Measurements from ENCODE around the gene ADCYAP1R1.

ADCYAP1R1 gene

DNA sequence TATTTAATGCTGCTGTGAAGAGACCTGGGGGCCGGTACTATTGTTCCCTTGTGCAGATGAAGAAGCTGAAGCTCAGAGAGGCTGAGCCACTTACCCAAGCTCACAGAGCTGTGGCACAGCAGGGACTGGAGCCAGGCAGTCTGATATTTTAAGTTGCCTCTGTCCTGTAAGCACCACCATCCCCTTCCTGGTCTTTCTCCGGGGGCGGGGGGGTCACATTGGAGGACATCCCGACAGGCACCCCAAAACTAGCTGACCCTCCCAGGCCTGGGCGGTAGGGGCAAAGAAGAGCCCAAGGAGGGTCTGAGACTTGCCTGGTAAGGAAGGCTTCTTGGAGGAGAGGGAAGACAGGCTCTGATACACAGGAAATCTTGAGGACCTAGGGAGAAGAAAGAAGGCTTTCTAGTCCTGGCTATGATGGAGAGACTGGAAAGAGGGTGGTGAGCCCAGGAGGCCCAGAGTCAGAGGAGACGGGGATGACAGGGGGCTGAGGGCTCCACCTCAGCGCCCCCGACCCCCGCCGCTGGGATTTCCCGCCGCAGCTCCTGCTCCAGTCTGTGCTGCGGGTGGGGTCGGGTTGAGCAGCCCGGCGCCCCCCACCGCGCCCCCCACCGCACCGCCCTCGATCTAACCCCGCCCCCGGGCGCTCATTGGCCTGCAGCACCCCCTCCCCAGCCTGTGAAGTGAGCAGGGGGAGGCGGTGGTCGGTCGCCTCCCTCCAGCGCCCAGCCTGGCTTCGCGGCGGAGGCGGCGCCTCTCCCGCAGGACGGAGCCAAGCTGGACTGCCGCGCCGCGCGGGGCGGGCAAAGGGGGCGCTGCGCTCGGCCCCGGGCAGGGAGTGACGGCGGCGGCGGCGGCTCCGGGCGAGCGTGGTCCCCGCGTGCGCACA lies at the start of gene ADCYAP1R1:
TSS of gene ADCYAP1R1 (plus strand) at position 711 of the 889 bp plus-strand sequence. CDS start 10,957 bp downstream, outside the sequence.
- DNase-seq: no peak

DNA sequence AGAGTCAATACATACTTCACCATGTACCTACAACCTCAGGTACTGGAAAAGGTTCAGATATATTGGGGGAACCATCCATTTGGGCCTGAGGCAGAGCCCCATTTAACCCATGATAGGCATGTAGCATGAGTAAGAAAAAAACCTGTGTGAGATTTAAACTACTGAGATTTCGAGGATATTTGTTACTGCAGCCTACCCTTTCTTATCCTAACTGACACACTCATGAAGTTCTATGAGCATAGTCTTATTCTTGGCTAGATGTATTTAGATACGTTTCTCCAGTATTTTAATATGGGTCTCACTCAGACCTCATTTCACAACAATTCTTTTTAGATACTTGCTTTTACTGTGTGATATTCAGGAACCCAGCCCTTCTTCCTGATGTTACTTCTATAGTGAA lies 49.0 kb upstream of the ADCYAP1R1 start:
- DNase-seq: no peak

DNA sequence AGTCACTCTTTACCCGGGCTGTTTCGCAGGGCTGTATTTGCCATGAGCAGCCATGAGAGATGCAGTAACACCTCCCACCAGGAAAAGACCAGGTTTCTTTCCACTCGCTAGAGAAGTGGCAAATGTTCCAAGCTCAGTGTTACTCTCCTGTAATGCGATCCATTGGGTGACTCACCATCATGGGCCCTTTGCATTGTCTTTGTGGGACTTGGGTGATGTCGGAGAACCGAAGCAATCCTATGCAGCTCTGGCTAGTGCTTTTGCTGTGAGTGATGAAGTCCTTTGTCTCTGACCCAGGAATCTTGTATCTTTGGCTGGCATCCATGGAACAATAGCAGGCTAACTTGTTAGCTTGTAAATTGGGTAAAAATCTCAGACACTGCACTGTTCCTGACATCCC lies 48.4 kb upstream of the ADCYAP1R1 start:
- DNase-seq: no peak

DNA sequence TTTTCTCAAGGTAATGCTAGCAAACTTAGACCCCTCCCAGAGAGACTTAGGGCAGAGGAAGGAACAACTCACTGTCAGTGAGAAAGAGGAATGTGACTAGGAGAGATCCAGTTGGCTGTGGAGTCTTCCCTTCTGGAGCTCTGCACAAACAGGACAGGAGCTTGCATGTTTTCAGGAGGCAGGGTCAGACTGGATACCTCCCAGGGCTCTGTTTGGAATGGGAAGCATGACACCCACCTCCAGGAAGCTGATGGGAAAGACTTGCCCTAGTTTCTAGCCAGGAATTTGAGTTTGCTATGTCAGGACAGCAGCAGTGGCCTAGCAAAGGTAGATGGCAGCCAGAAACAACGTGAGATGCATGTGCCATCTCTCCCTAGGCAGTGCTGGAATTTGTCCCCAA lies 47.7 kb upstream of the ADCYAP1R1 start:
- no peak for DNase-seq

DNA sequence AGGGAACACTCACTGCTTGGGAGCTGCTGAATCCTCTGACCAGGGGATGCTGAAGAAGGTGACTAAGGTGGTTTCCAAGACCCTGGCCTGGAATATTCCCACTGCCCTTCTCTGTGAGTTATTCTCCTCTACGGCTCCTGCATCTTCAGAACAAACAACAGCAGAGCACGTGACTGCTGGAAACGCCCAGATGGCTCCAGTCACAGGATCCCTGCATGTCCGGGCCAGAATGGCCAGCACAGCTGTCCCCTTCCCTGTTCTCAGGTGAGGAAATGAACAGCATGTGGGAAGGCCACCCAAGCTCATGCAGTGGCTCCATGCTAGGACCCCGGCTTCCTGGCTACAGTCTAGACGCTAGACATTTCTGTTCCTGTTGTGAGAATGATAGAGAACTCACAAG lies 45.3 kb upstream of the ADCYAP1R1 start:
- DNase-seq: no peak

DNA sequence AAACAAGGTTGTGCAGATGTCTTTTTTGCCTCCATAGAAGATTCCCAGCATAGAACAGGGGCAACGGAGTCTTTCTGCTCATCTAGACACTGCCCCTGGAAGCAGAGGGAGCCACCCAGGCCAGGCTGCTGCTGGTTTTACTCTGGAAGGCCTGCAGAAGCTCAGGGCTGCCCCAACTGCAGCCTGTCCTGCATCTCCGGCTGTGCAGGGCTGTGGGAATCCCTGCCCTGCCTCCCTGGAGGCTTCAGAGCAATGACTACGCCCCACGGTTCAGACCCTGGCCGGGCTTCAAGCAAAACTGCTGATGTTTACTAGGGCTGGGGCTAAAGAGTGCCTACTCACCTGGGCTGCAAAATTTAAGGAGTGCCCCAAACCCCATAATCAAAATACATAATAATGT lies 44.5 kb upstream of the ADCYAP1R1 start:
- no peak for DNase-seq

DNA sequence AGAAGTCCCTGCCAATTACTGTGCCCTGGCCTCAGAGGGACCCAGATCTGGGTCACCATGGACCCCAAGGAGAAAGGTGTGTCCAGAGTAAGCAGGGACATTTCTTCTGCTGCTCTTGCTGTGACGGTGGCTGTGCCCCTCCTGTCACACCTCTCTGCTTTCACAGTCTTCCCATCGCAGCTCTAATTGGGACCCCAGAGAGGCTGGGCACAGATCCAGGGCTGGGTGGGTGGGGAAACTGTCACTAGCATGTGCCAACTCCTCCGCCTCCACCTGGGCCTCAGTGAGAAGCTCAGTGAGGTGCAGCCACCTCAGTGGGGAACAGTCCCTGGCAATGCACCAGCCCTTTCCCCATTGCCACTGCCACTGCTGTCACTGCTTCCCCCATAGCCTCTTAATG lies 37.3 kb upstream of the ADCYAP1R1 start:
- no peak for DNase-seq

DNA sequence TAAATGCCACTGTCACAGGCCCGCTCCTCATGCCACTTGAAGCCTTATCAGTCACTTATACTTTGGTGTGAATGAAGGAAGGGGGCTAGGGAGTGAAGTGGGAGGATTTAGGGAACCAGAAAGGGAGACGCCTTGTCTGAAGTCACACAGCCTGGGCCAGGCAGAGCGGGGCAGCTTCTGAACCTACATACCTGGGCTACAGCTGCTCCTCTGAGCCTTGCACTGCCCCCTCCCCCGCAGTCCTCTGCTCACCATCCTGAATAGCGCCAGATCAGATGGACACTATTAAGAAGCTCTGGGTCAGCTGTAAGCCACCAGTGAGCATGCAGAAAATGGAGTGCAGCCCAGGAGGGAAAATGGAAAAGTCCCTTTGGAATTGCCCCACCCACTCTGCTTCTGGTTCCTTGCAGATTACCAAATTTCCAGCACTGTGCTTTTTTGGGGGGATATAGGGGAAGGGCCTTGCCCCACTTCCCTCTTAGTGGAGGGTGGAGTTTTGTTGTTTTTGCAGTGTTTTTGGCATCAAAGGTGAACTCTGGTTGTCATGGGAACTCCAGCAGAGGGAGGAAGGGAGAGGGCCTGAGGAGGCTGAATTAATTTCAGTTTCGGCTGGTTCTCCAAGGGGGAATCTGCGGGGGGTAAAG lies 35.0 kb upstream of the ADCYAP1R1 start:
- no peak for DNase-seq

DNA sequence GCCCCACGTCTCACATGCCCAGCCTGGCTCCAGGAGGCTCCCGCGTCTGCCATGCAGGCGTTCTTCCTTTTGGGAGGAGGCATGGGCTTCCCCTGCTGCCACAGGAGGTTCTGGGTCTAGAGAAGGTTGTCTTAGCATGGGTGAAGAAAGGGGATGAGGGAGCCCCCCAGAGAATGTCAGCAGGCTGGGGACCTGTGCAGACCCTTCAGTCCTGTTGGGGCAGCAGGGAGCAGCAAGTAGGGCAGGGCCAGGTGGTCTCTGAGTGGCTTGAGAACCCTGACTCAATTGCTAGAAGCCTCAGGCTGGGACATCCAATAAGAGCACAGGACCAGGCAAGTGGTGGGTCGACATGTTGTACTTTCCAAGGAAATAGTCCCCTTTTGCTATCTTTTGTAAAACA lies 34.4 kb upstream of the ADCYAP1R1 start:
- DNase-seq: no peak

DNA sequence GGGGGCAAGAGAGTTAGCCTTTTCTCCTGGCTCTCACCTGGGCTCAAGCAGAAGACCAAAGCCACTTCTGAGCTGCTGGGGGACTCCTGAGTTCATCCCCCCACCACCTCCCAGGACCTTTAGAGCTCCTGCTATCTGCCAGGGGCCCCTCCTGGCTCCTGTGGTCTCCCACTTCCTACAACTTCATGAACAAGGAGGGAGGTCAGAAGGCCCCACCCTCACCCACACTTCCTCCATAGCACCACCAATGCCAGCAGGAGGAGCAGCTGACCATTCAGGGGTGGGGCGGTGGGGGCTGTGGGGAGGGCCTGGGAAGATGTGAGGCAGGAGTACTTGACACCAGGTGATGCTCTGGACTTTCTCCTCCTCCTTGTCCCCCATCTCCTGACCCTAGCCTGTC lies 32.6 kb upstream of the ADCYAP1R1 start:
- DNase-seq: no peak

DNA sequence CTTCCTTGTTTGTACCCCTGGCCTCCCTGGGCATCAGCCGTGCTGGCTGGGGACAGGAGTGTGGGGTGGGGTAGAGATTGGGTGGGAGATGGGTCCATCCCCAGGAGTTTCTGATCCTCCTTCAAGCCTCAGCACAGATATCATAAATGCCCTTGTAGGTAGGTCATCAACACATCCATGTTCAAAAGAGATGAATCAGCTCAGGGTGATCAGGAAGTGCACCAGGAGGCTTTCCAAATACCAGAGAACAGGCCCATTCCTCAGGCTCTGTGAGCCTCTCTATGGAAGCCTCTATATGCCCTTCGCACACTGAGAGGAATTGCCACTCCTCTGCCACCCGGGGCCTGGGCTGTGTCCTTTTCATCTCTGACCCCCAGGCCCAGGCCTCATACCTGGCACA lies 31.9 kb upstream of the ADCYAP1R1 start:
- no peak for DNase-seq

DNA sequence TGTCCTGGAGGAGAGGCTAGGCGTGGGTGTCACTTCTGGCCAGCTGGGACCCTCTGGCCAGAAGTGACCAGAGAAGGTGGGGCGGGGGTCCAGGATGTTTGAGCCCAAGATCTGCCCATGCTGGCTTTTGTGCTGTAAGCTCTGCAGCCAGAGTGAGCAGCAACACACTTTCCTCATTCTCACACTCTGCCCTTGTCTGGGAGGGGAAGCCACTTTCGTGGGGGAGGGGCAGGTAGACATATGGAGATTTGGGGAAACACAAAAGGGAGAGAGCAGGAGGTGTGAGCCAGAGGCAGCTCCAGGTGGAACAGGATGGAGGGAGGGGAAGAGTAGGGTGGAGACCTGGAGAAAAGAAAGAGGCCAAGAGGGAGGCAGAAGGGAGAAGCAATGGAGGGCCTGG lies 31.5 kb upstream of the ADCYAP1R1 start:
- DNase-seq: no peak

DNA sequence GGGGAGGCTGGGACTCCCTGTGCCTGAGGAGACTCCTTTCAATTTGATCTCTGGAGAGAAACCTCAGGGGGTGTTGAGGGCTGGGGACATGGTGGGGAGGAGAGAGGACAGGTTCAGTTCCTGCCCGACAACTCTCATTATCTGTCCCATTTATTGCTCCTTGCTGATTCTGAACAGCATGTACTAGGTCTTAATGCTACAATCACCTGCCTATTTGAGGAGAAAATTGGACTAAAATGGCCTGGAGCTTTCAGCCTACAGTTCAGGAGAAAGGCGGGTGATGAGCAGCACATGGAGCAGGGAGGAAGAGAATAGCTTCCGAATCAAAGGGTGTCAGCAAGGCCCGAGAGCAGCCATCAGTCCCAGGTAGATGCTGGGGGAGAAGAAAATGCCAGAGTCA lies 30.0 kb upstream of the ADCYAP1R1 start:
- DNase-seq: no peak

DNA sequence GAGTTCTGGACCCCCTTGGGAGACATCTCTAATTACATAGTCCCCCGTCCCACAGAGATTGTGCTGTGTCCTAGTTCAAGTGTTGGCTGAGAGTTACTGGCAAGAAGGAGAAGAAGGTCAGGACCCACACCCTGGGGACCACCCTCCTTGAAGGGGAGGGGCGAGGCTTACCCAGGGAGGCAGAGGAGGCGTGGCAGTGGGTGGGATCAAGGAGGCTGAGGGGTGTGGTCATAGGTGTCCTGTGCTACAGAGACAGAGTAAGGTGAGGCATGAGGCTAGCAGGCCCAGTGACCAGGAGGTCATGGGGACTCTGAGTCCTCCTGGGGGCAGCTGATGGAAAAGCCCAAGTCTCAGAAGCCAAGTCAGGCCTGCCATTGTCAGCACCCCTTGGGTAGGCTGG lies 29.4 kb upstream of the ADCYAP1R1 start:
- DNase-seq: no peak

DNA sequence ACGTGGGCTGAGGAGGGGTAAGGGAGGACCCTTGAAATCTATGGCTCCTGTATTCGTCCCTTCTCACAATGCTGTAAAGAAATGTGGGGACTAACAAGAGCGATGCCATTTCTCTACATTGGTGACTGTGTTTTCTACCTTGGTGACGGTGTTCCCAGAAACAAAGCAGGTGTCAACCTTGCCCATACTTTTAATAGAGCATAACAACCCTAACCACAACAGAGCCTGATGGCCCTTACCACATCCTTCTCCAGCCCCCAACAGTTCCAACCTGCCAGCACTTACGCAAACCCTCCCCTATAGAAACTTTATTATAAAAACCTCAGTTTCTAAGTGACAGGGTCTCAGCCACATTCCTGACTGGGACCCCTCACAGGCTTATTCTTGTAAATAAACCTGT lies 28.2 kb upstream of the ADCYAP1R1 start:
- DNase-seq: no peak

DNA sequence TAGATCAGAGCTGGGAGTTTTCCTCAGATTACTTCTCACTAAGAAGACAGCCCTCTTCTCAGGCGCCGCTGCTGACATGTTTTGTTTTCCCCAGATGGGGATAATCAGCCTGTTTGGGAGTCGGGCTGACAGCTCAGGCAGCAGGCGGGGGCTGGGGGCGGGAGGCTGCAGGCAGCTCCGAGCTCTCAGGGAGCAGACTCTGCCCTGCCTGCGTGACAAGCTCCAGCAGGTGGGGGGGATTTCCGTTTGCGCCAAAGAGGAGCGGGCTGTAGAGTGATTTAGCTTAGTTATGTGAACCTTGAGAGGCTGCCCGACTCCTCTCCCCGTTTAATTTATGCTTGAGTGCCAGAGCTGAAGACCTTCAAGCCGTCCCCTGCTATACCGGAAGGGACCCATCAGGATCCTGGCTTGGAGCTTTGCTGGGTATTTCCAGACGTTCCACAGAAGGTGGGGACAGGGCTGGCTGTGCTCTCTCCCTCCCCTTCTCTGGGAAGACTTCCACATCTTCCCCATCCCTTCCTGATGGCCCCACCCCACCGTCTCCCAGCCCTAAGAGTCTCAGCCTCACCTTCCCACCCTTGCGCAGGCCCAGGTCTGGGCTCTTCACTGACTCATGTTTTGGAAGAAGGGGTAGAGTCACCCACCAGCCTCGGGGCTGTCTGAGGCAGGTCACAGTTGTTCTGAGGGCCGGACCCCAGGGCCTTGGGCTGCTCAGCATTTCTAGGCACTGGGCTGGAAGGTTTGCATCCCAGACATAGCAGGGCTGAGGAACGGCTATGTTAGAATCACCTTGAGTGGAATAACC lies 24.7 kb upstream of the ADCYAP1R1 start:
- no peak for DNase-seq

DNA sequence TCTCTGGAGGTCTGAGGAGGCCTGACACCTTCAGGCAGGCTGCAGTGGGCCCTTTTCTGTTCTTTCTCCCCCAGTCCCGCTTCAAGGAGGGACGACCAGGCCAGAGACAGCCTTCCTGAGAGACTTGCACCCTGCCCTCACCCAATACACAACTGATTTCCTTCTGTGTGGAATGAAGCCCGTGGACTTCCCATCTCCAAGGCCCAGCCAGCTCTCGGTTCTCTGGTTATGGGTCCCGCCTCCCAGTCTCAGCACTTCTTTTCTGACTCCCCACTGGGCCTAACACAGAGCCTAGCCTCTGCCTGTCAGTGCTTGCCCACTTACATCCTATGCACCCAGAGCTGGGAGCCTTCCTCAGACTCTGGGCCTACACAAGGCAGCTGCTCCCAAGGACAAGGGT lies 24.1 kb upstream of the ADCYAP1R1 start:
- no peak for DNase-seq

DNA sequence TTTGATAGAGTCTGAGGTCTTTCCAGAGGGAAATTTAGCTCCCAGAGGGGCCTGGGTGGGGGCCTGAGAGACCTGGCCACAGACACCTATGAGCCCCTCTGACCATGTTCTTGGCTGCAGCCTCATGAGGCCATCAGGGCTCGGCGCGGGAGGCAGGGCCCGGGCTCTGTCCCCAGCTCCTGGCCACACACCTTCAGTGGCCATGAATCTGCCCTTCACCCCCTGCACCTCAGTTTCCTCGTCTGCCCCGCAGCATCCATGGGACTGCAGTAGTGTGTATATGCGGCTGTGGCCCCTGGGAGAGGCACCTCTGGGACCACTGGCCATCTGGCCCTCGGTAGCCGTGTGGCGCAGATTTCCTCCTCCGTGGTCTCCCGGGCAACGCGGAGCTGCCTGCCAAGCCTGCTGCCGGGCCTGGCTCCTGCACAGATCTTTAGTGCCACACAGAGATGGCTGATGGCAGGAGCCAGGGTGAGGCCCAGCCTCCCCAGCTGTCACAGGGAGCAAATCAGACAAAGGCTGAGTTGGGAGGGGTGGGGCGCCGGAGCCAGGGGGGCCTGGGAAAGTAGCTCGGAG lies 23.6 kb upstream of the ADCYAP1R1 start:
- DNase-seq: no peak

DNA sequence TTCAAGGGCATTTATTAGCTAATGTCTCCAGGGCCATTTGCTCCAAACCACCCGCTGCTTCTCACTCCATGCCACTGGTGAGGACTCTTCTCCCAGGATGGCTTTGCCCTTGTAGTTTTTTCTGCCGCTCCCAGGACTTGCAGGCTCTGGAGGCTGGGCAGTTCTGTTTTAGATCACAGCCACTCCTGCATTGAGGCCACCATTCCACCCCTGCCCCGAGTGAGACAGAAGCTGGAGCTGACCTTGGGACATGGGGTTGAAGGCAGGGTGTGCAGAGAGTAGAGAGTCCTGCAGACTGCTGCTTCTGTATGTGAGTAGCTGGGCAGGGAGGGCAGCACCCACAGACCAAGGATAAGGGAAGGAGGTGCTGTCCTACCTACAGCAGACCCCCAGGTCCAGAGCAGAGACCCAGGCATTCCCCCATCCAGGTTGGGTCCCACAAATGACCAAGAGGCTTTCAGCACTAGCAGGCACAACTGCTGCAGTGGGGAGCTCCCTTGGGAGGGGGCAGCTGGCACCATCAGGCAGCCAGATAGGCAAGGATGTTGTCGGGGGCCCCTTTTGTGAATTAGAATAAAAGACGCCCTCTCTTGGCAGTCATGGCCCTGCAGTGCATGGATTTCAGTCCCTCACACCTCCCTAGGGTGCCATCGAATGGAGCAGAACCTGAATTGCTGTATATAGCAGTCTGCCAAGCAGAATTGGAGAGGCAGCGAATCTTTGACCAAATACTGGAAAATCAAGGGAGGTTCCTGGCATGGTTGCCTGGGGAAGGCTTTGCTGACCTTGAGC lies 22.7 kb upstream of the ADCYAP1R1 start:
- no peak for DNase-seq

DNA sequence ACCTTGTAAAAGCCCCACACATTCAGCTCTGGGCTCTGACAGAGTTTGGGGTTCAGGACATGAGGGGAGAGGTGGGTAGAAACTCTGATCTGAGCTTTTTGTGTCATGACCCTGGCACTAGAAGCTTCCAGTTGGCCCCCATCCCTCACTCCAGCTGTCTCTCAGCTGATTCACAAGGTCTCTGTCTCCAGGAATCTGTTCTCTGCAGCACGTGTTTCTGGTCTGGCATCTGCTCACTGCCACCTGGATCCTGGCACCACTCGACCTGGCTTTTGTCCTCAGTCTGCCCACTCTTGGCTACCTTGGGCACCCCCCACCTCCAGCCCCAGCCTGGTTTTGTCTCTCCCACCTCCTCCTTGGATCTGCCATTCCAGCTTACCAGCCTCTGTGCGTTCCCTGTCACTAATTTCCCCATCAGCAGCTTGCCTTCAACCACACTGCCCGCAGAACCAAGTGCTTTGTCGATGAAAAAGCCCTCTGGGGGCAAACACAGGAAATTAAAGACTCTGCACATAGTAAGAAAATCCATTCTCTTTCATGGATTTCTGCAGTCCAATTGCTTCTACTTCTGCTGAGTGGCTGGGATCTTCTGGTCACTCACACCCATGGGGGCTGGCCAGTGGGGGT lies 18.3 kb upstream of the ADCYAP1R1 start:
- no peak for DNase-seq

DNA sequence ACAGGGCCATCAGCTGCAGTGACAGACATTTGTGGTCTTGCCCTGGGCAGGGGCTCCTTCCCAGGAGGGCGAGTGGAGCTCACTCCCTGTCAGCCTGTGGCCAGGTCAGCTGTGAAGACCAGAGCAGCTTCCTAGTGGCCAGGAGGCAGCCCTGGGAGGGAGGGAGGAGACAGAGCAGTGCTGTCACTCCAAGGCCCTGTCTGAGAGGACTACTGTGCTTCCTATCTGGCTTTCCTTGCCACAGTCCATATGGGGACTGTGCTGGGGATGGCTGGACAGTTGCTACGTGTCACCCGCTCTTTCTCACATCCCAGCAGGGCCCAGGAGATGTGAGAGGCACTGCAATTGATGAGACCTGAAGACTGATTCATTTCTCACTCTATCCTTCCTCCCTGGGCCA lies 15.2 kb upstream of the ADCYAP1R1 start:
- DNase-seq: no peak

DNA sequence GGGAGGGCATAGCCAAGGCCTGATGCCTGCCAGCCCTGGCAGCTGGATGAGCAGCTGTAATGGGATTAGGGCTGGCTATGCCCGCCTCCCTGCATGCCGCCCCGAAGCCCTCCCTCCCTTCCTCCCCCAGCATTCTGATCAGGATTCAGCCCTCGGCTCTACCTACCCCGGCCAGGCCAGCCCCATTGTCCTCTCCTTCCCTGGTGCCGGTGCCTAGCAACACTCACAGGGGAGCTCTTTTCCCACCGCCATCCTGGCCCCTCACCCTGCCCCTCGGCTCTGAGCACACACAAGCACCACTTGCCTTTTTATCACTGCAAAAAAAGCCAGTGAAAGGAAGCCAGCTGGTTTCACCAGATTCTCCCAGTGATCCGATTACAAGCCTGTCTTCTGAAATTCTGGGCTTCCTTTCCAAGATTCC lies 9.0 kb upstream of the ADCYAP1R1 start:
- DNase-seq: no peak

Measured in NCI-H2107 (cell line).